Gastrocnemius medialis (tissue), 4 donors: ENCODE results near the gene SLC37A1. TPM values are rescaled to one million over a fixed set of nuclear protein-coding genes. Genes with fewer than 3 reads are reported as not detected.

Experiments
- ATAC-seq, 2 donors: fragments of 150-250 bp; one replicate each; pipeline ENCODE4 v1.9.1; 2016
- DNase-seq, 2 donors: peaks; one replicate each; pipeline ENCODE4 v3.0.0-alpha.2; 2019
- H3K27ac ChIP-seq, 4 donors: fragments of 200-600 bp; sonication (generic); 1 replicate in 1 of 4; 2 replicates in 3 of 4; pipeline ENCODE4 v1.5.1; 2016 to 2018; ENCODE audit warnings: mild to moderate bottlenecking in 2 of 4, moderate library complexity in 1 of 4
- H3K27me3 ChIP-seq, 3 donors: fragments of 200-600 bp; sonication (generic) in 2 of 3; 1 replicate in 1 of 3; 2 replicates in 2 of 3; pipeline versions ENCODE4 v1.5.1 to v1.6.0; 2016 to 2019; ENCODE audit warnings: mild to moderate bottlenecking in 1 of 3, moderate library complexity in 1 of 3
- H3K36me3 ChIP-seq, 2 donors: fragments of 200-600 bp; sonication (generic) in 1 of 2; one replicate each; pipeline ENCODE4 v1.5.1; 2017 to 2018
- H3K4me1 ChIP-seq, 2 donors: fragments of 200-600 bp; sonication (generic) in 1 of 2; one replicate each; pipeline ENCODE4 v1.5.1; 2016 to 2017; ENCODE audit warnings: mild to moderate bottlenecking in 2 of 2
- H3K4me3 ChIP-seq, 4 donors: fragments of 200-600 bp; sonication (generic) in 3 of 4; 1 replicate in 1 of 4; 2 replicates in 3 of 4; pipeline ENCODE4 v1.5.1; 2016 to 2019; ENCODE audit warnings: mild to moderate bottlenecking in 2 of 4
- H3K9me3 ChIP-seq, 3 donors: fragments of 200-600 bp; sonication (generic) in 2 of 3; 1 replicate in 1 of 3; 2 replicates in 2 of 3; pipeline ENCODE4 v1.5.1; 2016 to 2019
- CTCF ChIP-seq, 5 experiments: fragments of 450-650 bp in 3 of 5; fragments of 200-600 bp in 2 of 5; sonication (generic) in 2 of 5; IDR thresholded peaks in 4 of 5; conservative IDR thresholded peaks in 1 of 5; 1 replicate in 4 of 5; 2 replicates in 1 of 5; pipeline ENCODE4 v1.5.1; 2016 to 2019; ENCODE audit warnings: antibody characterized with exemption in 5 of 5, mild to moderate bottlenecking in 3 of 5, moderate library complexity in 3 of 5
- POLR2A ChIP-seq, 2 donors: fragments of 450-650 bp; IDR thresholded peaks; one replicate each; pipeline ENCODE4 v1.6.1; 2017; ENCODE audit warnings: antibody characterized with exemption in 2 of 2, mild to moderate bottlenecking in 2 of 2, moderate library complexity in 2 of 2
- in situ Hi-C, 4 donors: fragments of 200-750 bp; cut with MboI; loops; one replicate each; pipeline versions ENCODE4 v1.15.0 to v1.8.0; 2017; ENCODE audit warnings: low sequenced_read_pairs in 4 of 4
- intact Hi-C: fragments of 100-400 bp; cut with DNase I; formaldehyde crosslinking; loops from one replicate; pipeline ENCODE4 v1.15.1; 2023; ENCODE audit warnings: low total_unique reads
- total RNA-seq, 4 donors: library from RNA; depleted of rRNA; stranded (reverse); fragments of >200 nt; gene quantifications; one replicate each; pipeline versions ENCODE4 v1.1.0 to v1.2.3, GENCODE V29; 2016

The SLC37A1 gene
- total RNA-seq, 4 donors from 2014 or later = 8.3 to 16.1 (median 12.4) TPM

- Histone ChIP-seq H3K4me1 (no peaks in the 10 kb centered on the region), H3K9me3 (no peaks in the 10 kb centered on the region), H3K4me3 (no peak overlapping the region), H3K27me3 (no peaks in the 10 kb centered on the region), H3K36me3 (no peaks in the 10 kb centered on the region), H3K27ac (no peak overlapping the region)
- DNase-seq = no peak
- no peak for TF ChIP-seq POLR2A (IDR thresholded peaks at IDR 0.05)
- TF ChIP-seq CTCF (IDR thresholded peaks at IDR 0.05 in 4 of 5, conservative IDR thresholded peaks at IDR 0.05 in 1 of 5) = no peak
- intact Hi-C loops (no loop called here), in situ Hi-C loops (no loop called here)
- no peak for ATAC-seq
Observed at GRCh38 chr21:42505090-42505726, 8.4 kb upstream of the SLC37A1 start.

DNA sequence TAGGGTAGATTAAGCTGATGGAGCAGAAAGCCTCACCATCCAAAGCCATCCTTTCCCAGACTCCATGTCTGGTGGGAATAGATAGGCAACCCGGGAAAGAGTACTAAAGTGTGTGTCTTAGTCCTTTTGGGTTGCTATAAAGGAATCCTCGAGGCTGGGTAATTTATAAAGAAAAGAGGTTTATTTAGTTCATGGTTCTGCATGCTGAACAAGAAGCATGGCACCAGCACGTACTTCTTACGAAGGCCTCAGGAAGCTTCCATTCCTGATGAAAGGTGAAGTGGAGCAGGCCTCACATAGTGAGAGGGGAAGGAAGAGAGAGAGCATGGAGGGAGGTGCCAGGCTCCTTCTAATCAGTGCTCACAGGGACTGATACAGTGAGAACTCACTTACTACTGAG lies 6.2 kb upstream of the SLC37A1 start:
- Histone ChIP-seq H3K27ac (no peak overlapping the region), H3K27me3 (no peaks in the 10 kb centered on the region), H3K4me1 (no peaks in the 10 kb centered on the region), H3K9me3 (no peaks in the 10 kb centered on the region), H3K4me3 (no peak overlapping the region), H3K36me3 (no peaks in the 10 kb centered on the region)
- ATAC-seq (no peak), DNase-seq (no peak)
- intact Hi-C loops = no loop called here
- TF ChIP-seq POLR2A (IDR thresholded peaks at IDR 0.05) = no peak
- no peak for TF ChIP-seq CTCF (IDR thresholded peaks at IDR 0.05 in 4 of 5, conservative IDR thresholded peaks at IDR 0.05 in 1 of 5)
- in situ Hi-C loops = no loop called here

- Histone ChIP-seq H3K4me3 (no peak overlapping the region), H3K36me3 (no peaks in the 10 kb centered on the region), H3K9me3 (no peaks in the 10 kb centered on the region), H3K27me3 (no peaks in the 10 kb centered on the region), H3K27ac (no peak overlapping the region), H3K4me1 (peaks cover 0 to 3% of the 10 kb centered on the region in 2 donors)
- intact Hi-C loops = no loop called here
- ATAC-seq (no peak), DNase-seq (no peak)
- TF ChIP-seq CTCF (IDR thresholded peaks at IDR 0.05 in 4 of 5, conservative IDR thresholded peaks at IDR 0.05 in 1 of 5) (no peak), POLR2A (IDR thresholded peaks at IDR 0.05) (no peak)
- in situ Hi-C loops = no loop called here
Observed at GRCh38 chr21:42508371-42508770, 5.3 kb upstream of the SLC37A1 start.

GRCh38 chr21:42509244-42509643 lies 4.4 kb upstream of the SLC37A1 start:
- no peaks in the 10 kb centered on the region for H3K36me3 ChIP-seq
- peaks cover 0 to 3% of the 10 kb centered on the region in 2 donors for H3K4me1 ChIP-seq
- DNase-seq (no peak), ATAC-seq (no peak)
- in situ Hi-C loops (no loop called here), intact Hi-C loops (no loop called here)
- H3K4me3 ChIP-seq = no peak overlapping the region
- H3K27ac ChIP-seq = no peak overlapping the region
- TF ChIP-seq CTCF (IDR thresholded peaks at IDR 0.05 in 4 of 5, conservative IDR thresholded peaks at IDR 0.05 in 1 of 5) = no peak
- TF ChIP-seq POLR2A (IDR thresholded peaks at IDR 0.05) = no peak
- H3K9me3 ChIP-seq = no peaks in the 10 kb centered on the region
- no peaks in the 10 kb centered on the region for H3K27me3 ChIP-seq
